ENCODE data around the gene LRRIQ3. TPM values are rescaled to one million over a fixed set of nuclear protein-coding genes. Genes with fewer than 3 reads are reported as not detected.

The LRRIQ3 gene
- total and polyA plus RNA-seq, 2 of the 4 experiments (the other 2 are of a cell fraction) = 1.2 to 1.8 TPM

GRCh38 chr1:74161497-74161896, 36.5 kb downstream of the LRRIQ3 start:
- intact Hi-C loops (cut with micrococcal nuclease) (loop anchor here (2.0 kb wide), 1 partner anchor 37 kb away; the partner anchor contains the start of genes FPGT and LRRIQ3), in situ Hi-C loops (cut with MboI; ENCODE audit: low sequenced_read_pairs) (no loop called here), dilution Hi-C loops (cut with HindIII; ENCODE audit: low sequenced_read_pairs, unreplicated experiment) (no loop called here)
- POLR2A ChIA-PET (ENCODE audit: unreplicated experiment) = no interaction called here
- Histone ChIP-seq H3K9me3 (ENCODE audit: control insufficient read depth, insufficient read depth, low read length) (no peaks in the 10 kb centered on the region), H3K56ac (ENCODE audit: extremely low read depth, insufficient read depth, low read length) (no peak overlapping the region), H4K20me1 (ENCODE audit: insufficient read depth, low read length) (no peaks in the 10 kb centered on the region), H3K4ac (ENCODE audit: low read depth, low read length) (peak overlapping the region; percentile 87; the same call in 1 of the 2 replicates), H3K79me1 (ENCODE audit: low read depth in 1 of 2, low read length in 2 of 2) (no peaks in the 10 kb centered on the region), H3K9ac (ENCODE audit: low read depth, low read length) (no peak overlapping the region), H2BK15ac (ENCODE audit: low read depth, low read length) (peak overlapping the region; percentile 89; the same call in 1 of the 3 replicates), H4K8ac (ENCODE audit: low read depth in 2 of 2, low read length in 2 of 2) (peak overlapping the region in 1 of 2 experiments; percentile 76; a peak in 1 of 4 replicates), H3K4me2 (ENCODE audit: low read depth, low read length) (peak overlapping the region; percentile 95; the same call in 1 of the 2 replicates), H3K18ac (ENCODE audit: low read depth, low read length) (peak overlapping the region; percentile 99; the same call in 1 of the 2 replicates), H3K9me1 (ENCODE audit: insufficient read depth, low read length) (no peaks in the 10 kb centered on the region), H2AK9ac (replicated peaks; ENCODE audit: low read depth, low read length, poor library complexity) (no peak overlapping the region), H3K14ac (replicated peaks; ENCODE audit: low read depth, low read length) (0 out of 2 replicates have a peak overlapping the region, but pooled peaks have one; percentile 58), H2BK120ac (ENCODE audit: low read depth, low read length) (peak overlapping the region; percentile 91), H2AFZ (replicated peaks; ENCODE audit: low read length, poor library complexity) (no peak overlapping the region), H3K27me3 (ENCODE audit: control insufficient read depth, insufficient read depth, low read length) (no peaks in the 10 kb centered on the region), H3K23ac (ENCODE audit: low read depth, low read length) (0 out of 2 replicates have a peak overlapping the region, but pooled peaks have one; percentile 36), H3K4me1 (ENCODE audit: control insufficient read depth, insufficient read depth, low read length) (peaks cover 12% of the 10 kb centered on the region), H4K91ac (ENCODE audit: insufficient read depth, low read depth, low read length) (peak overlapping the region; percentile 70; the same call in 1 of the 2 replicates), H2AK5ac (ENCODE audit: low read depth, low read length) (peak overlapping the region; percentile 75; the same call in 1 of the 2 replicates), H3K4me3 (ENCODE audit: insufficient read depth, low read depth, low read length) (no peak overlapping the region; the same call in 1 of the 2 replicates), H3K27ac (ENCODE audit: insufficient read depth, low read length) (no peak overlapping the region), H2BK20ac (ENCODE audit: low read depth, low read length) (peak overlapping the region; percentile 91), H4K5ac (ENCODE audit: low read depth, low read length) (peak overlapping the region; percentile 93; the same call in 1 of the 2 replicates), H2BK5ac (ENCODE audit: low read depth, low read length, poor library complexity, severe bottlenecking) (peak overlapping the region; percentile 99), H3K36me3 (ENCODE audit: control insufficient read depth, insufficient read depth, low read length) (no peaks in the 10 kb centered on the region)
- DNase-seq (peak; percentile 87), ATAC-seq (ENCODE audit: low read depth) (peak; percentile 97)
- CTCF ChIA-PET = no interaction called here
- BruUV-seq (replicated peaks) = no TSS peak
- TF ChIP-seq POLR2A (IDR thresholded peaks at IDR 0.05; ENCODE audit: low read depth, low read length) = no peak
- TF ChIP-seq BHLHE40 (IDR thresholded peaks at IDR 0.05; ENCODE audit: low read depth, low read length) = peak; percentile 37; the same call in 1 of the 2 replicates
- TF ChIP-seq MXI1 (IDR thresholded peaks at IDR 0.05; ENCODE audit: borderline replicate concordance, low read depth, low read length) = no peak
- no peak for TF ChIP-seq RAD21 (IDR thresholded peaks at IDR 0.05; ENCODE audit: low read length)
- no peak for TF ChIP-seq RFX5 (IDR thresholded peaks at IDR 0.05; ENCODE audit: low read depth, low read length)
- peak; percentile 95 for TF ChIP-seq FOS (IDR thresholded peaks at IDR 0.05; ENCODE audit: low read depth, low read length)
- TF ChIP-seq MAFK (IDR thresholded peaks at IDR 0.05; ENCODE audit: low read depth, low read length) = peak; percentile 47
- peak; percentile 62; the same call in 1 of the 2 replicates for TF ChIP-seq NFE2L2 (IDR thresholded peaks at IDR 0.05; ENCODE audit: low read depth, low read length)
- TF ChIP-seq CEBPB (IDR thresholded peaks at IDR 0.05; ENCODE audit: low read depth, low read length) = peak; percentile 65
- TF ChIP-seq, protein P1, sequence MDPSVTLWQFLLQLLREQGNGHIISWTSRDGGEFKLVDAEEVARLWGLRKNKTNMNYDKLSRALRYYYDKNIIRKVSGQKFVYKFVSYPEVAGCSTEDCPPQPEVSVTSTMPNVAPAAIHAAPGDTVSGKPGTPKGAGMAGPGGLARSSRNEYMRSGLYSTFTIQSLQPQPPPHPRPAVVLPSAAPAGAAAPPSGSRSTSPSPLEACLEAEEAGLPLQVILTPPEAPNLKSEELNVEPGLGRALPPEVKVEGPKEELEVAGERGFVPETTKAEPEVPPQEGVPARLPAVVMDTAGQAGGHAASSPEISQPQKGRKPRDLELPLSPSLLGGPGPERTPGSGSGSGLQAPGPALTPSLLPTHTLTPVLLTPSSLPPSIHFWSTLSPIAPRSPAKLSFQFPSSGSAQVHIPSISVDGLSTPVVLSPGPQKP (IDR thresholded peaks at IDR 0.05; ENCODE audit: borderline replicate concordance, low read depth, low read length) = no peak
- no peak for TF ChIP-seq MAZ (IDR thresholded peaks at IDR 0.05; ENCODE audit: borderline replicate concordance, low read depth, low read length)
